ENCODE data around the gene SOS1.
"Not testable (repeated sequence)": the region's sequence is repeated elsewhere in the genome, so short reads cannot be mapped to it uniquely, and the experiment has no call there.

Gene SOS1

DNA sequence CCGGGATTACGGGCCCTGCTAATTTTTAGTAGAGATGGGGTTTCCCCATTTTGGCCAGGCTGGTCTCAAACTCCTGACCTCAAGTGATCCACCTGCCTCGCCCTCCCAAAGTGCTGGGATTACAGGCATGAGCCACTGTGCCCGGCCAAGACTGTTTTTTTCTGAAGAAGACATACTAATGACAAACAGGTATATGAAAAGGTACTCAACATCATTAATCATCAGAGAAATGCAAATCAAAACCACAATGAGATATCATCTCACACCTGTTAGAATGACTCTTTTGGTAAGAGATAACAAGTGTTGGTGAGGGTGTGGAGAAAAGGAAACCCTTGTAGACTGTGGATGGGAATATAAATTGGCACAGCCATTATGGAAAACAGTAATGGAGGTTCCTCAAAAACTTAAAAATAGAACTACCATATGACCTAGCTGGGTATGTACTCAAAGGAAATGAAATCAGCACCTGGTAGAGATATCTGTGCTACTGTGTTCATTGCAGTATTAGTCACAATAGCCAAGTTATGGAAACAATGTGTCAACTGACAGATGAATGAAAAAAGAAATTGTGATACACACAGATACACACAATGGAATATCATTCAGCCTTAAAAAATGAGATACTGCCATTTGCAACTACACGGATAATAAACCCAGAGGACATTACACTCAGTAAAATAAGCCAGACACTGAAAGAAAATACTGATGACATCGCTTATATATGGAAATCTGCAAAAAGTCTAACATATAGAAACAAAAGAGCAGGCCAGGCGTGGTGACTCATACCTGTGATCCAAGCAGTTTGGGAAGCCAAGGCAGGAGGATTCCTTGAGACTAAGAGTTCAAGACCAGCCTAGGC, 20.8 kb downstream of the SOS1 start:
- DNase-seq (ENCODE audit: low read depth), result no peak

DNA sequence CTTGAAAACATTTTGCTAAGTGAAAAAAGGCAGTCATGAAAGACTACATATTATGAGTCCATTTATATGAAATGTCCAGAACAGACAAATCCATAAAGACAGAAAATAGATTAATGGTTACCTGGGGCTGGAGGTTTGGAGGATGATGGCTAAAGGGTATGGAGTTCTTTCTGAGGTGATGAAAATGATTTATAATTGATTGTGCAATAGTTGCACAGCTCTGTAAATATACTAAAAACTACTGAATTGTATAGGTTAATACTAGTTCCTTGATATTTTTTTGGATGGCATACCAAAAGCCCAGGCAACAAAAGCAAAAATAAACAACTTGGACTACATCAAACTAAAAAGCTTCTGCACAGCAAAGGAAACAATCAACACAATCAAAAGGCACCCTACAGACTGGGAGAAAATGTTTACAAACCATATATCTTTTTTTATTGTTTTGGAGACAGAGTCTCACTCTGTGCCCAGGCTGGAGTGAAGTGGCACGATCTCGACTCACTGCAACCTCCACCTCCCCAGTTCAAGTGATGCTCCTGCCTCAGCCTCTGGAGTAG, 21.5 kb downstream of the SOS1 start:
- DNase-seq (ENCODE audit: low read depth), result no peak

DNA sequence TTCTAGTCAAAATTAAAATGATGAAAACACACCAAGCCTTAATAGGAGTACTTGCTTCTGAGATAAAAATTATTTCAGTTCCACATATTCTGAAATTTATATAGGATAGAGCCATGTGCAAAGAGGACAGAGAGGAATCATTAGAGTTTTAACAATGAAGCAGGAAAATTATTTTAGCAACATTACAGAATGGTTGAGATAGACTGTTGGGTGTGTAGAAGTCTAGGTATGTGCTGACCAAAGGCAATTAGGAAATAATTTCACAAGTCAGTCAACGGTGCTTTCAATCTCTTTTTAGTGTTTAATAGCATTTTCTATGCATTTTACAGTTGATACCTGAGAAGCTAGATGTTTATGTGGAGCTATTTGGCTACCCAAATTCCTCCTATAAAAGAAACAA, 25.2 kb downstream of the SOS1 start:
- no peak for DNase-seq (ENCODE audit: low read depth)

DNA sequence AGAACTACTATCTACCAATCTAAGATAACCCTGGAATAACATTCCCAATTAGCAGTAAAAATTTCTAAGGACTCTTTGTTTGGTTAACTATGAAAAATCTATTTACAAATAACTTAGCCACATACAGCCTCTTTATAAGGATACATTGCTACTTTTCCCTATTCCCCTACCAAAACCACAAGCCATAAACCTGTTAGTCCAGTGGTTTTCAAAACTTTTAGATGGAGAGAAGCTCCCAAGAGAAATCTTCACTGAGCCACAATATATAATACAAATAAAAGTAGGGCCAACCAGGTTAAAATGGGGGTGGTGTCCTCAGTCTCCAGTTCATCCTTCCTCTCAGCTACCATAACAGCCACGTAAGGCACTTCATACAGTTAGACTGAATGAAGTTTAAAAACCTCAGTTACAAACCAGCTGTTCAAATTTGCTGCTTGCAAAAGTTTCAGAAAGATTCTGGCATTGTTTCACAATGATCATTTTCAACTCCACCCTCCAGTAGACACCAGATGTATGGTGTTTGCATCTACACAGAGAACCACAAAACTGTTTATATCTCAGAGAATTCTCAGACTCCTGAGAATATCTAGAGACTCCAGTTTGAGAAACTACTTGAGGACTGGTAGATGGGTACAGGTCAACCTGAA, 26.0 kb downstream of the SOS1 start:
- no peak for DNase-seq (ENCODE audit: low read depth)

DNA sequence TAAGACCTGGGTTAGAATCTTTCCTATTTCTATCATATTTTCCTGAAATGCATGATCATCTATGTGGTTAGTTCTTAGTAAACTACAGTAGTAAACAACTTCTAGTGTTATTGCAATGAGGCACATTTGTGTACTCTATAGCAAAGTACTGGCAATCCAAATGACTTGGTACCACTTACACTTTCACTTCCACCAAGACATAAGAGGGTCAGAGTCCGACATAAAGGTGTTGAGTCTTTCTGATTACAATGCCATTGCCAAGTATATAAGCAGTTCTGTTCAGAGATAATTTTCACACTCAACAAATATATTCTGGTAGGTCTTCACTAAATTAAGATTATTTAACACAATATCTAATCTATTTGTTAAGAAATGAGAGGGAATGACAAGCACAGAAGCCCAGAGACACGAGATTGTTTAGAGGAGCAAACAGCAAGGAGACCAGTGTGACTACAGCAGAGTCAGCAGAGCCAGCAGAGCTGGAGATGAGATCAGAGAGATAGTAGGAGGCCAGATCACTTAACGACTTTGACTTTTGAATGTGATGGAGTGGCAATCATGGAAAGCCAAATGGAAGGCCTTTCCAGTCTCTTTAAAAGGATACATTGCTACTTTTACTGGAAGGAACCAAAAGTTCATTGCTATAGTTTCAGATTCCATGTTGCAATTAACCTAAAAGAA, 27.5 kb downstream of the SOS1 start:
- no peak for DNase-seq (ENCODE audit: low read depth)

DNA sequence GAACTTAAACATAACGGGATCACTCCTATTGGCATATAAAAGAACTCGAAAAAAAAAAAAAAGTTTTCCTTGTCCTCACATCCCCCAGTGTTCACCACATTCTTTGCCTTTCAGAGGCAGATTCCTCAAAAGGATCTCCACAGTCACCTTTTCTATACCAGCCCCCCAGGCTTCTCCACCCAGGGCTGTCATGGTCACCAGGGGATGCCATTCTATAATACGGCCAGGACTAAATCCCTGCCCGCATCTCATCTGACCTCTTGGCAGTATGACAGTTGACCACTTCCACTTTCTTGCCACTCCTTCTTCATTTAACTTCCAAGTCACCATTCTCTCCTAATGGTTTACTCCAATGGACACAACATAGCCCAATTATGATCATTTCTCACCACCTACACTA, 29.3 kb downstream of the SOS1 start:
- no peak for DNase-seq (ENCODE audit: low read depth)

DNA sequence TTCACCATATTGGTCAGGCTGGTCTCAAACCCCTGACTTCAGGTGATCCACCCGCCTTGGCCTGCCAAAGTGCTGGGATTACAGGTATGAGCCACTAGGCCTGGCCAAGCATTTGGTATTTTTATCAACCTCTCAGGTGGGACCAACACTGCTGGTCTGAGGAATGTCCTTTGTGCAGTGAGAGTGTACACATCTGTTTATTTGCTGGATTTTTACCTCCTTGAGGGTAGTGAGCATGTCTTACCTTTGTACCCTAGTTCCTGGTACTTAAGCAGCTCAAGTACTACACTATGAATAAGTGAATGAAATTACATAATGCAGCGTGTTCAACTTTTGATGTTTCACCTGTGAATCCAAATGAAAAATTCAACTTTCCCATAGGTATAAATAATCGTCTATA, 29.8 kb downstream of the SOS1 start:
- no peak for DNase-seq (ENCODE audit: low read depth)

DNA sequence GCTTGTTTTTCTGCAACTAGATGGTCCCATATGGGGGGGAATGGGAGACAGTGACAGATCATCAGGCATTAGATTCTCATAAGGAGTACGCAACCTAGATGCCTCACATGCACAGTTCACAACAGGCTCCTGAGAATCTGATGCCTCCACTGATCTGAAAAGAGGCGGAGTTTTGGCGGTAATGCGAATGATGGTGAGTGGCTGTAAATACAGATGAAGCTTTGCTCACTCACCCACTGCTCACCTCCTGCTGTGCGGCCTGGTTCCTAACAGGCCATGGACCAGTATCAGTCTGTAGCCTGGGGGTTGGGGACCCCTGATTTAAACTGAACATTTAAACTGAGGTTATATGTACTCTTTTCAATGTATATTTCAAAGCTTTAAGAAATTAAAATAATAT, 40.7 kb downstream of the SOS1 start:
- no peak for DNase-seq (ENCODE audit: low read depth)

DNA sequence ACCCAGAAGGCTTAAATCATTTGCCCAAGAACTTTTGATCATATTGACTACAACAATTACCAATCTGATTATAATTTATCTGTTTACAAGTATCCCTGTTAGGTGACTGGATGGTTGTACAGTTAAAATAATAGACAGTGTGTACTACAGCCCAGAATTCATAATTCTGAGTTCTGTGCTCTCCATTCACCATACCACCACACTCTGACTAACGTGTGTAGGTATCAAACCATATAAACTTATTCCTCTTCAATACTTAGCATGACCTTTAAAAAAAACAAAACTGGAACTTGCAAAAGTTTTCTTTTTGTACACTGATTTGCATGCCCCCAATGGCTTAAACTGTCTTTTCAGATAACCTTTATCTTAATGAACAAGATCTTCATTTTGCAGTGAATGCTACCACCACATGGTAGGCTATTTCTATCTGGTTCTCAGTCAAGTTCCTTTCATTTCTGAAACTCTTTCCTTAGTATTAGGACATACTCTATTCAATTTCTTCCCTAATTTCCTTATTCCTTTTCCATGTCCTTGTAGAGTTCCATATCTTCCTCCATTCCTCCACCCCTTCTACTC, 50.9 kb downstream of the SOS1 start:
- DNase-seq (ENCODE audit: low read depth), result no peak

DNA sequence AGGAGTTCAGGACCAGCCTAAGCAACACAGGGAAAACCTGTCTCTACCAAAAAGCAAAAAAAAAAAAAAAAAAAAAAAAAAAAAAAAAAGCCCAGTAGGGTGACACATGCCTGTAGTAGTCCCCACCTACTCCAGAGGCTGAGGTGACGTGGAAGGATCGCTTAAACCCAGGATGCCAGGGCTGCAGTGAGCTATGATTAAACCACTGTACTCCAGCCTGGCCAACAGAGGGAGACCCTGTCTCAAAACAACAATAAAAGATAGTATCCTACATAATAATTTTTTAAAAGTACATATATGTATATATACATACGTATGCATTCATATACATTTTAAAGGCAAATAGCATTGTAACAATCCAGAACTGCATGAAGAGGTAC, 51.7 kb downstream of the SOS1 start:
- DNase-seq (ENCODE audit: low read depth), result no peak

DNA sequence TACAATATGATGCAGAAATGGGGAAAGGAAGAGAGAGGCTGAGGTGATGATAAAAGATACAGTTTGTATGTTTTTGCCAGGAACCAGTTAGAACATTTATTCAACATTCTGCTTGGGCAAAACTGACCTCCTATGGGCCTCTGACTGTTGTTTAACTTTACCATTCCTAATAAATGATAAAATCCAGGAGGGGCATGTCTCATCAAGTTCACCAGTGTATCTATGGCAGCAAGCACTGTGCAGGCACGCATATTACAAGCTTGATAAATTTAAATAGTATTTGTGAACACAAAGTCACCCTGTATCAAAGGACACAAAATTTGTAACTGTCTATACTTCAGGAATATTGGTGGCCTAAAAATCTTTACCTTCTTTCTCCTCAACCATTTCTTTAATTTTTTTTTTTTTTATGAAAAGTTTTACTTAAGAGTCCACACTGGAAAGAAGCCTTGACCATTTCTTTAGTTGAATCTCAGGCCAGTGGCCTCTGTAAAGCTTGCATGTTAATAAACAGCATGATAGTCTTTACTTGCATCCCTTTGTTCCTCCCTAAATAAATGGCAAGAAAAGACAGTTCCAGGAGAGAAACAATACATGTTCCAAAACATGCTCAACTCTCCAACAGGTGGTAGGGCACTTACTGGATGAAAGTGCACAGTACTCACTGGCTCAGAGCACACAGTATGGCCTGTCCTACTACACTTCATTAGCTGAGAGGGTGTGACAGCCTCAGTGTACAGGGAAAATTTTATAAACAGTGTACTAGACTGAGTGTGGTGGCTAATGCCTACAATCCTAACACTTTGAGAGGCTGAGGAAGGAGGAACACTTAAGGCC, 52.3 kb downstream of the SOS1 start:
- no peak for DNase-seq (ENCODE audit: low read depth)

DNA sequence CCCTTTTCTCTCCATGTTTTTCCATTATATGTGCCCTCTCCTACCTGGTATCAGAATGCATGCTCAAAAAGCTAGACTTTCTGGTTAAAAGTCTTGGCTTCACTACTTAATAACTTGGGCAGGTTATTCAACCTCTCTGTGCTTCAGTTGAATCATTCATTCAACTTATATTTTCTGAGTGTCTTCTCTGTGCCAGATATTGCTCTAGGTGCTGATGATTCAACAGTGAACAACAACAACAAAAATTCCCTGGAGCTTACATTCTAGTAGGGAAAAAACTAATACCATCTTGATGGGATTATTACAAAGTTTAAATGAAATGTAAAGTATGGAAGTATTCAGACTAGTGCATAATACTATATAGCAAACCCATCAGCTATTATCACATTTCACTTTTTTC, 55.2 kb downstream of the SOS1 start:
- DNase-seq (ENCODE audit: low read depth), result no peak

DNA sequence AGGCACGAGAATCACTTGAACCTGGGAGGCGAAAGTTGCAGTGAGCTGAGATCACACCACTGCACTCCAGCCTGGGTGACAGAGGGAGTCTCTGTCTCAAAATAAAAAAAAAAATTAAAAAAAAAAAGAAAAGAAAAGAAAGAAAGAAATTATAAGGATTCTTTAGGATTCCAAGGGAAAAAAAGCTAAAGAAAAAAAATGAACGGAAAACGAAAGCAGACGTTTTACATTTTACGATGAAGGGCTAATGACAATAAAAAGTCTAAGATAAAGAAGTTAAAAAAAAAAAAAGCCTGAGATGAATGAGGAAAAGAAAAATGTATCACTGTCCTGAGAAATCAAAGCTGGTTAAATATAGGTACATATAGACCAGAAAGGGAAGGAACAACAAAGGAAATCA, 58.5 kb downstream of the SOS1 start:
- DNase-seq (ENCODE audit: low read depth), result no peak

DNA sequence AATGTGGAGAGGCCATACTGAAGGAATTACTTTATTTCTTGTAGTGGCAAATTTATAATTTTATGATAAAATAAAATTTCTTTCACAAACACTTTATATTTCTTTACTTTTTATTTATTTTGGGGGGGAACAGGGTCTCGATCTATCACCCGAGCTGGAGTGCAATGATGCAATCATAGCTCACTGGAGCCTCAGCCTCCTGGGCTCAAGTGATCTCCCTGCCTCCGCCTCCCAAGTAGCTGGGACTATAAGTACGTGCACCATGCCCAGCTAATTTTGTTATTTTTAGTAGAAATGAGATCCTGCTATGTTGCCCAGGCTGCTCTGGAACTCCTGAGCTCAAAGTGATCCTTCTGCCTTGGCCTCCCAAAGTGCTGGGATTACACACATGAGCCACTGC, 59.6 kb downstream of the SOS1 start:
- DNase-seq (ENCODE audit: low read depth), result no peak

DNA sequence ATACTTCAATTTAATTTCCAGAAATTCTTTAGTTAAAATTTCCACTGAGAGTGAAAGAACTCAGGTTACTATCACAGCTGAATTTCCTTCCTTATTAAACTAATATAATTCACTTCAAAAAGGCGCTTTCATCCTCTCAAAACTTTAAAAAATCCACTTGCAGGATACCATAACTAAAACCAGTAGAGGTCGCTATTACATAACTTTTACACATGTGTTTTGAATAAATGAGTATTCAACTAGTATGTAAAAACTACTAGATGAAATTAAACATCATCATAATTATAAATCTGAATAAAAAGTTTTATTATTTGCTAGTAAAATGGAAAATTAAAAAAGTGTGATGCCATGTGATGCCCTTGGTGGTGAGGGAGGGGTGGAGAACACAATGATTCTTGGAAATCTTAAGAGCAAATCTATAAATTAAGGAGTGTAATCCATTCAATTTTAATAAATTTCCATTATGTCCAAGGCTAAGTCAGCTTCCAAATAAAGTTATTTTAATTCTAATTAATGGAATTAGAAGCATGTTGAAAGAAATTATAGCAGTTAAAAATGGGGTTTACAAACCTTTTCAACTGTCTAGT, 61.4 kb downstream of the SOS1 start:
- no peak for DNase-seq (ENCODE audit: low read depth)

DNA sequence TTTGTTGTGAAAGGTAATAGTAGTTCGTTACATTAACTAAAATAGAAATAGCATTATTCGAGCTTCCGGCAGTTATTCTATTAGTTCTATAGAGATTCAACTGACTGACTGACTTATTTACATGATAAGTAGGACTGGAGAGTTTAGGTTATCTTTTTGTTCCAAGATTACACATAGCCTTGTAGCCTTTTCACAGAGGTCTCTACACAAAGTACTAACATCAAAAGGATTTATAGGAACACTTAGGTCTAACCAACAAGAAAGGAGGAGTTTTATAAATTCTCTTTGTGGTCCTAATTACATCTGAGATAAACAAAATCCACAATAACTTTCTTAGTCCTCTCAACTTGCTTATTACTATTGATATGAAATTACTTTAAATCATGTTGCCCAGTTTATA, 62.8 kb downstream of the SOS1 start:
- no peak for DNase-seq (ENCODE audit: low read depth)

DNA sequence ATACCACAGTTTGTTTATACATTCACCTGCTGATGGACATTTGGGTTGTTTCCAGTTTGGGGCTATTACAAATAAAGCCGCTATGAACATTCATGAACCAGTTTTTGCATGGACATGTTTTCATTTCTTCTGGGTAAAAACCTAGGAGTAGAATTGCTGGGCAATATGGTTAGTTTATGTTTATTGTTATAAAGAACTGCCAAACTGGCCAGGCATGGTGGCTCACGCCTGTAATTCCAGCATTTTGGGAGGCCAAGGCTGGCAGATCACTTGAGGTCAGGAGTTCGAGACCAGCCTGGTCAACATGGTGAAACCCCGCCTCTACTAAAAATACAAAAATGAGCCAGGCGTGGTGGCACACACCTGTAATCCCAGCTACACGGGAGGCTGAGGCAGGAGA, 68.2 kb downstream of the SOS1 start:
- DNase-seq (ENCODE audit: low read depth), result not testable (repeated sequence)

DNA sequence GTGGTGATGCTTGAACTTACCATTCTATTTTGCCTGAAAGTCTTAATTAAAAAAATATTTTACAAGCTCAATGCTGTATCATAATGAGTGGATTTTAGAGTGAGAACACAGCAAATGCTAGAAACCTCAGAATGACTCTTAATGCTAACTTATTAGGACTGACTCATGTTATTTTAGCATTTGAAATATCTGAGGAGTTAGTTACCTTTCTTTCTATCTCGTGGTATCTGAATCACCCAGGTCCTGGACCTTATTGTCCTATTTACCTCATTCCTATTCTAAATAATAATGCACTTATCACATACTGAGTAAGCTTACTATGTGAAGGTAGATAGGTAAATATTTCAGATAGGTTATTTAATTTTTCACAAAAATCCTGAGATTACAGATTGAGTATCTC, 70.7 kb downstream of the SOS1 start:
- no peak for DNase-seq (ENCODE audit: low read depth)

DNA sequence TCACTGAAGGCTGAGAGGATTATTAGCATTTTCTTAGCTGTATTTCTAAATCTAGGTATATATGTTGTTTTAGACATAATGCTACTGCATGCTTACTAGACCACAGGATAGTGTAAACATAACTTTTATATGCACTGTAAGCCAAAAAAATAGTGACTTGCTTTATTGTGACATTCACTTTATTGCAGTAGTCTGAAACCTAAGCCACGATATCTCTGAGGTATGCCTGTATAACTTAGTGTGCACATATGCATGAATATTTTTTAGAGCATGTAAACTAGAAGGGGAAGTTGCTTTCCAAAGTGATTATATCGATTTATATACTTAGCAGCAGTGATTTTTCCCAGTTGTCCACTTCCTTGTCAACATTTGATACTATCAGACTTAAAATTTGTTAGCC, 81.8 kb downstream of the SOS1 start:
- DNase-seq (ENCODE audit: low read depth), result no peak

DNA sequence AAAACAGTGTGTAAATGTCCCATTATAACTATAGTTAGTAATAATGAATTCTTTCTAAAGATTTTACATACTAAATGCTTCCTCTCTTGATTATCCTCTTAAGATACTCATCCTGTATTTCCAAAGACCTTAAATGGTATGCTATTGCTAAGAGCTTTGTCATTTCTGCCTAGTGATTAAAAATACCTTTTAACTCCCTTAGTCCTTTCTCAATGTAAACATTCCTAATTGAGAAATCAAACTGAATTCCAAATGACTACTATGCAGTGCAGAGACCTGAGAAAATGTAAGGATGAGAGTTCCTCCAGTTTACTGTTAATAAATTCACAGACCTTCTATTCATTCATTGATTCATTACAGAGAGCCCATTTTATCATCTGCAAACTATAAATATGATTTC, 86.9 kb downstream of the SOS1 start:
- DNase-seq (ENCODE audit: low read depth), result no peak

DNA sequence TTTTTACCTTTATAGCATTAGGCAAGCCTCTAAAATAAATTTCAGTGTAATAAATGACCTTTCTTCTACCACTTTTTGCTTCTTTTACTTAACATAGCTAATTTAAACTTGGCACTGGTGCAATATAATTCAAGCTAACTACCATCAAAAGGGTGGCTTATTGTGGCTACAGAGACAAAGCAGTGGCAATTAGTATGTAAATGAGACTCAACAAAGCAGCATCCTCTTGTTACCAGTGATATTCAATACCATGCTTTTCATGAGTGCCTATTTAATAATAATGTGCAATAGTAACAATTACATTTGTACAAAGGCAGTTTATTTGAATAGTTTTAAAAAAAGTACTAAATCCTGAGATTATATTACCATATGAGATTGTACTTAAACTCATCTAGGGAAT, 93.4 kb downstream of the SOS1 start:
- DNase-seq (ENCODE audit: low read depth), result no peak

Data from stimulated activated CD8-positive, alpha-beta memory T cell treated with anti-CD3 and anti-CD28 coated beads, Interleukin-7, amount 100 ng/mL, for 24 hours (primary cell).